Stimulated activated CD8-positive, alpha-beta memory T cell treated with anti-CD3 and anti-CD28 coated beads, Interleukin-2, amount 100 ng/mL, for 1 hour (primary cell): ENCODE data around the gene CDC42EP3.

ENCODE experiments used
- DNase-seq, 2 donors: peaks; one replicate each; pipeline ENCODE4 v3.0.0-alpha.2; 2020; ENCODE audit warnings: low read depth in 2 of 2

Gene CDC42EP3

GRCh38 chr2:37618326-37618725, 53.1 kb downstream of the CDC42EP3 start:
- no peak for DNase-seq

- DNase-seq: no peak
Observed at GRCh38 chr2:37617119-37617892, 54.1 kb downstream of the CDC42EP3 start.

- no peak for DNase-seq
Observed at GRCh38 chr2:37616677-37617005, 54.8 kb downstream of the CDC42EP3 start.

GRCh38 chr2:37615804-37616676, 55.4 kb downstream of the CDC42EP3 start:
- DNase-seq: peak; percentile 37 to 46

- no peak for DNase-seq
Observed at GRCh38 chr2:37614061-37614738, 57.2 kb downstream of the CDC42EP3 start.

- DNase-seq: no peak
Observed at GRCh38 chr2:37612382-37612781, 59.1 kb downstream of the CDC42EP3 start.

GRCh38 chr2:37610638-37611289, 60.7 kb downstream of the CDC42EP3 start:
- DNase-seq: no peak

GRCh38 chr2:37609782-37610181, 61.7 kb downstream of the CDC42EP3 start:
- DNase-seq: no peak

- DNase-seq: no peak
Observed at GRCh38 chr2:37604716-37605115, 66.7 kb downstream of the CDC42EP3 start.

GRCh38 chr2:37602702-37603101, 68.7 kb downstream of the CDC42EP3 start:
- no peak for DNase-seq

- no peak for DNase-seq
Observed at GRCh38 chr2:37602040-37602439, 69.4 kb downstream of the CDC42EP3 start.

GRCh38 chr2:37601569-37601968, 69.9 kb downstream of the CDC42EP3 start:
- DNase-seq: no peak

- DNase-seq: no peak
Observed at GRCh38 chr2:37600735-37601134, 70.7 kb downstream of the CDC42EP3 start.

GRCh38 chr2:37599688-37600525, 71.5 kb downstream of the CDC42EP3 start:
- DNase-seq: peak; percentile 42 to 54

- DNase-seq: no peak
Observed at GRCh38 chr2:37593694-37594093, 77.7 kb downstream of the CDC42EP3 start.

- DNase-seq: no peak
Observed at GRCh38 chr2:37593024-37593423, 78.4 kb downstream of the CDC42EP3 start.
